K562 (cell line): ENCODE data around the gene RBM5. TPM values are rescaled to one million over a fixed set of nuclear protein-coding genes. Genes with fewer than 3 reads are reported as not detected.

Source experiments
- ATAC-seq: fragments of 200-7000 bp; cut with Tn5 transposase; 3 replicates; pipeline ENCODE4 v1.9.1; 2020; ENCODE audit warnings: moderate library complexity
- BruUV-seq: library from RNA; stranded (reverse); fragments of 400-500 nt; replicated peaks from 2 replicates; lab custom pipeline; 2021; lab: Mats Ljungman, UMichigan
- CTCF ChIA-PET: fragments of 300-600 bp; formaldehyde crosslinking; extraction: SDS; loops from one replicate; lab custom pipeline; 2021; ENCODE audit warnings: low intra/inter-chr PET ratio; lab: Yijun Ruan, JAX
- POLR2A ChIA-PET: fragments of 300-600, 350-650 bp; sonication (Branson Sonifier 250); formaldehyde crosslinking; extraction: SDS; loops from one replicate; lab custom pipeline; 2021; ENCODE audit warnings: antibody characterized with exemption, inconsistent platforms; lab: Yijun Ruan, JAX
- DNase-seq, 4 experiments: peaks; one replicate each; pipeline versions ENCODE4 v3.0.0 to v3.0.0-alpha.2; 2011 to 2018; ENCODE audit warnings: low spot score in 3 of 4, mixed read lengths in 3 of 4; ENCODE audit errors: extremely low read depth in 1 of 4
- FAIRE-seq: peaks from 2 replicates; lab custom pipeline; 2011; peaks lifted over from hg19 to GRCh38; lab: Jason Lieb, UNC
- H2AFZ ChIP-seq: 2 replicates; pipeline ENCODE4 v1.6.0; 2011; ENCODE audit warnings: low read depth, low read length, control low read depth, inconsistent platforms
- H3K27ac ChIP-seq: fragments of 200-600 bp; 3 replicates; pipeline ENCODE4 v1.8.0; 2011; ENCODE audit warnings: low read depth, mild to moderate bottlenecking, control low read depth, inconsistent platforms, low read length, moderate library complexity, mixed read lengths; ENCODE audit errors: extremely low read depth
- H3K27me3 ChIP-seq, 2 experiments: fragments of 300-600 bp in 1 of 2; 2 replicates in 1 of 2; 3 replicates in 1 of 2; pipeline versions ENCODE4 v1.6.0 to v1.8.0; 2011; ENCODE audit warnings: inconsistent platforms in 2 of 2, low read length in 2 of 2, mild to moderate bottlenecking in 1 of 2, mixed read lengths in 1 of 2, moderate library complexity in 1 of 2; ENCODE audit not compliant: control insufficient read depth in 2 of 2, insufficient read depth in 2 of 2
- H3K36me3 ChIP-seq: fragments of 300-600 bp; 3 replicates; pipeline ENCODE4 v1.8.0; 2011; ENCODE audit warnings: mild to moderate bottlenecking, low read length, inconsistent platforms; ENCODE audit not compliant: control insufficient read depth, insufficient read depth
- H3K4me1 ChIP-seq, 2 experiments: fragments of 200-600 bp in 1 of 2; replicated peaks in 1 of 2; 2 replicates in 1 of 2; 3 replicates in 1 of 2; pipeline versions ENCODE4 v1.5.1 to v1.8.0; 2011; ENCODE audit warnings: inconsistent platforms in 2 of 2, low read length in 2 of 2, mild to moderate bottlenecking in 1 of 2, mixed read lengths in 1 of 2, moderate library complexity in 1 of 2; ENCODE audit not compliant: control insufficient read depth in 2 of 2, insufficient read depth in 2 of 2
- H3K4me2 ChIP-seq: 2 replicates; pipeline ENCODE4 v1.6.1; 2011; ENCODE audit warnings: low read length, control low read depth, inconsistent platforms, mixed read lengths; ENCODE audit not compliant: insufficient read depth
- H3K4me3 ChIP-seq: fragments of 200-600 bp; sonication (generic), shearing (Covaris generic); 2 replicates; pipeline ENCODE4 v1.5.1; 2016; ENCODE audit warnings: control low read depth, inconsistent platforms
- H3K79me2 ChIP-seq: fragments of 200-600 bp; 3 replicates; pipeline ENCODE4 v1.8.0; 2011; ENCODE audit warnings: low read length, inconsistent platforms; ENCODE audit not compliant: control insufficient read depth, insufficient read depth
- H3K9ac ChIP-seq, 2 experiments: 2 replicates each; pipeline versions ENCODE4 v1.6.0 to v1.6.1; 2011; ENCODE audit warnings: low read depth in 2 of 2, low read length in 2 of 2, control low read depth in 1 of 2, inconsistent platforms in 1 of 2, mild to moderate bottlenecking in 1 of 2, mixed read lengths in 1 of 2; ENCODE audit not compliant: insufficient read depth in 1 of 2
- H3K9me1 ChIP-seq: one replicate; pipeline ENCODE4 v1.6.0; 2011; ENCODE audit warnings: inconsistent platforms, mild to moderate bottlenecking, low read length, moderate library complexity; ENCODE audit not compliant: control insufficient read depth, insufficient read depth
- H3K9me3 ChIP-seq: replicated peaks from 2 replicates; pipeline ENCODE4 v1.5.1; 2011; ENCODE audit warnings: low read depth, low read length, inconsistent platforms; ENCODE audit not compliant: control insufficient read depth, insufficient read depth
- H4K20me1 ChIP-seq: replicated peaks from 2 replicates; pipeline ENCODE4 v1.6.1; 2011; ENCODE audit warnings: low read length, inconsistent platforms, mixed read lengths; ENCODE audit not compliant: control insufficient read depth, insufficient read depth
- BRD4 ChIP-seq: fragments of 200-600 bp; sonication (generic); IDR thresholded peaks from 2 replicates; pipeline ENCODE4 v1.6.1; 2017; ENCODE audit warnings: inconsistent platforms
- HDAC2 ChIP-seq: fragments of 450-650 bp; IDR thresholded peaks from 2 replicates; pipeline ENCODE4 v1.6.1; 2016; ENCODE audit warnings: mild to moderate bottlenecking
- HNRNPLL ChIP-seq: fragments of 200-400 bp; formaldehyde crosslinking; IDR thresholded peaks from 2 replicates; pipeline ENCODE4 v1.6.1; 2017; ENCODE audit warnings: low read length, low read depth, mild to moderate bottlenecking; ENCODE audit not compliant: poor library complexity, severe bottlenecking
- KAT8 ChIP-seq: fragments of 450-650 bp; IDR thresholded peaks from 2 replicates; pipeline ENCODE4 v1.6.1; 2016; ENCODE audit warnings: low read depth, mild to moderate bottlenecking
- MTA3 ChIP-seq: fragments of 450-650 bp; formaldehyde crosslinking; IDR thresholded peaks from 2 replicates; pipeline ENCODE4 v1.6.1; 2017; ENCODE audit warnings: mild to moderate bottlenecking, borderline replicate concordance
- SETDB1 ChIP-seq: IDR thresholded peaks from one replicate; pipeline ENCODE4 v1.6.1; 2012; ENCODE audit warnings: low read length, control low read depth, inconsistent platforms
- SMARCA5 ChIP-seq: fragments of 450-650 bp; IDR thresholded peaks from 2 replicates; pipeline ENCODE4 v1.6.1; 2016
- SRSF7 ChIP-seq: fragments of 200-400 bp; formaldehyde crosslinking; optimal IDR thresholded peaks from 2 replicates; pipeline ENCODE3; 2017; ENCODE audit warnings: mild to moderate bottlenecking, low read depth, low read length
- TAF7 ChIP-seq: fragments of 450-650 bp; IDR thresholded peaks from 2 replicates; pipeline ENCODE4 v1.6.1; 2016; ENCODE audit warnings: missing genetic modification characterization, missing compliant biosample characterization
- TCF7L2 ChIP-seq: fragments of 150-350 bp; IDR thresholded peaks from 2 replicates; pipeline ENCODE4 v1.6.1; 2016; ENCODE audit warnings: low read depth, mild to moderate bottlenecking, low read length, moderate library complexity
- ZBTB2 ChIP-seq: fragments of 450-650 bp; IDR thresholded peaks from 2 replicates; pipeline ENCODE4 v1.6.1; 2016; ENCODE audit warnings: antibody characterized with exemption
- ZNF12 ChIP-seq: sonication (generic); formaldehyde crosslinking; IDR thresholded peaks from 2 replicates; pipeline ENCODE4 v1.4.0; 2020; ENCODE audit warnings: mild to moderate bottlenecking, missing genetic modification reagents
- ZSCAN32 ChIP-seq: fragments of 450-650 bp; formaldehyde crosslinking; IDR thresholded peaks from 2 replicates; pipeline ENCODE4 v1.4.0; 2020; ENCODE audit warnings: mild to moderate bottlenecking, moderate library complexity
- WGBS: fragments of 100-300 bp; shearing (Covaris generic); methylation state at CpG from one replicate; pipeline ENCODE4 v1.1.6; 2016; ENCODE audit warnings: low coverage, mixed read lengths; ENCODE audit not compliant: insufficient coverage; ENCODE audit errors: missing lambda C conversion rate; 5-methylcytosine and 5-hydroxymethylcytosine counted together
- in situ Hi-C: fragments of 300-500 bp; cut with MboI; formaldehyde crosslinking; loops from 4 replicates; pipeline ENCODE4 v1.15.0; 2018; ENCODE audit warnings: inconsistent platforms, mixed read lengths
- intact Hi-C: fragments of 100-400 bp; cut with micrococcal nuclease; formaldehyde crosslinking; loops from 2 replicates; pipeline ENCODE4 v1.14.2; 2022
- polyA plus RNA-seq, 8 experiments: library from polyadenylated mRNA; depleted of rRNA in 4 of 8; stranded (reverse) in 5 of 8; unstranded in 3 of 8; fragments of >200 nt; fragmentation: Nextera tagmentation in 2 of 8; fragmentation: Illumina TruSeq in 1 of 8; extraction: Ambion mirVana in 2 of 8; extraction: Trizol in 1 of 8; gene quantifications; 2 replicates each; pipeline versions ENCODE4 v1.2.1 to v1.2.3, GENCODE V29; 2011 to 2014; ENCODE audit warnings: inconsistent platforms in 1 of 8, missing spikeins in 1 of 8
- total RNA-seq, 7 experiments: library from RNA; depleted of rRNA in 6 of 7; stranded (reverse); fragments of >200 nt in 6 of 7; fragmentation: Illumina TruSeq in 2 of 7; extraction: Trizol in 2 of 7; gene quantifications; 2 replicates each; pipeline versions ENCODE4 v1.2.1 to v1.2.3, GENCODE V29; 2011 to 2021; ENCODE audit warnings: low replicate concordance in 1 of 7
- TF ChIP-seq, protein P1 (sequence below): fragments of 250-450 bp; sonication (Bioruptor Pico); IDR thresholded peaks from 2 replicates; pipeline ENCODE4 v1.5.1; 2021; ENCODE audit warnings: mild to moderate bottlenecking

RBM5 gene
- total and polyA plus RNA-seq, 9 of the 15 experiments (the other 6 are each of a cell fraction or from before 2014, with no cell fraction given) = 24.5 to 153 (median 81.6) TPM

- TF ChIP-seq, protein P1, sequence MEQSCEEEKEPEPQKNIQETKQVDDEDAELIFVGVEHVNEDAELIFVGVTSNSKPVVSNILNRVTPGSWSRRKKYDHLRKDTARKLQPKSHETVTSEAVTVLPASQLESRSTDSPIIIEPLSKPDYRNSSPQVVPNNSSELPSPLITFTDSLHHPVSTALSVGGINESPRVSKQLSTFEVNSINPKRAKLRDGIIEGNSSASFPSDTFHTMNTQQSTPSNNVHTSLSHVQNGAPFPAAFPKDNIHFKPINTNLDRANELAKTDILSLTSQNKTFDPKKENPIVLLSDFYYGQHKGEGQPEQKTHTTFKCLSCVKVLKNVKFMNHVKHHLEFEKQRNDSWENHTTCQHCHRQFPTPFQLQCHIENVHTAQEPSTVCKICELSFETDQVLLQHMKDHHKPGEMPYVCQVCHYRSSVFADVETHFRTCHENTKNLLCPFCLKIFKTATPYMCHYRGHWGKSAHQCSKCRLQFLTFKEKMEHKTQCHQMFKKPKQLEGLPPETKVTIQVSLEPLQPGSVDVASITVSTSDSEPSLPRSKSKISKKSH (CRISPR knock-in tag) = no peak
- TF ChIP-seq BRD4 = no peak
- no peak for TF ChIP-seq SMARCA5
- no peak for TF ChIP-seq ZNF12 (CRISPR knock-in tag)
- TF ChIP-seq ZBTB2 = no peak
Measured at GRCh38 chr3:50112462-50112861, 23.7 kb downstream of the RBM5 start (continued).

DNA sequence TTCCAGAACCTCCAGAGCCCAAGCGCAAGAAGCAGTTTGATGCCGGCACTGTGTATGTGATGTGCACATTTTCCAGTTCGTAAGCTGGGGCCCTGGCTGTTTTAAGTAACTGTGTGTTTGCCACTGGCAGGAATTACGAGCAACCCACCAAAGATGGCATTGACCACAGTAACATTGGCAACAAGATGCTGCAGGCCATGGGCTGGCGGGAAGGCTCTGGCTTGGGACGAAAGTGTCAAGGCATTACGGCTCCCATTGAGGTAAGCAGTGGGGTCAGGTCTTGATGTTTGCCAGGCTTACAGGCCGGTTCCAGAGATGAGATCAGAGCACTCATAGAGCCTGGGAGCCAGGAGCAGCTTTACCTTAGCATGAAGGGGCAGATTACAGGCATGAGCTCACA, 28.4 kb downstream of the RBM5 start:
- Histone ChIP-seq H3K9me3 (no peaks in the 10 kb centered on the region), H3K27me3 (no peaks in the 10 kb centered on the region), H3K27ac (no peak overlapping the region), H3K36me3 (peaks cover 83% of the 10 kb centered on the region), H3K9me1 (no peaks in the 10 kb centered on the region)
- DNase-seq (no peak), FAIRE-seq (no peak), ATAC-seq (no peak)
- 95% methylated on average over 7 of the region's 8 CpGs for WGBS
- TF ChIP-seq TAF7 (tag) (no peak), KAT8 (no peak), ZSCAN32 (no peak), SRSF7 (no peak), HDAC2 (no peak), MTA3 (no peak), TCF7L2 (no peak), HNRNPLL (no peak), SETDB1 (no peak)
- TF ChIP-seq, all 486 proteins: peak for 0
- Histone ChIP-seq H3K4me3 (no peak overlapping the region), H3K9ac (no peak overlapping the region), H2AFZ (no peak overlapping the region), H4K20me1 (peaks cover 11% of the 10 kb centered on the region), H3K79me2 (no peaks in the 10 kb centered on the region), H3K4me1 (no peaks in the 10 kb centered on the region; a peak in 1 of 5 replicates), H3K4me2 (no peak overlapping the region)
- ChIA-PET POLR2A (interaction anchor here (0.7 to 1.2 kb wide), 2 partner anchors 9 to 153 kb away, joined by 3 to 6 read pairs; no protein-coding TSS in a partner anchor), CTCF (no interaction called here)
- in situ Hi-C loops = no loop called here
- intact Hi-C loops = no loop called here
- no TSS peak for BruUV-seq
